ENCODE measurements around the gene SPRYD4.

Gene SPRYD4

DNA sequence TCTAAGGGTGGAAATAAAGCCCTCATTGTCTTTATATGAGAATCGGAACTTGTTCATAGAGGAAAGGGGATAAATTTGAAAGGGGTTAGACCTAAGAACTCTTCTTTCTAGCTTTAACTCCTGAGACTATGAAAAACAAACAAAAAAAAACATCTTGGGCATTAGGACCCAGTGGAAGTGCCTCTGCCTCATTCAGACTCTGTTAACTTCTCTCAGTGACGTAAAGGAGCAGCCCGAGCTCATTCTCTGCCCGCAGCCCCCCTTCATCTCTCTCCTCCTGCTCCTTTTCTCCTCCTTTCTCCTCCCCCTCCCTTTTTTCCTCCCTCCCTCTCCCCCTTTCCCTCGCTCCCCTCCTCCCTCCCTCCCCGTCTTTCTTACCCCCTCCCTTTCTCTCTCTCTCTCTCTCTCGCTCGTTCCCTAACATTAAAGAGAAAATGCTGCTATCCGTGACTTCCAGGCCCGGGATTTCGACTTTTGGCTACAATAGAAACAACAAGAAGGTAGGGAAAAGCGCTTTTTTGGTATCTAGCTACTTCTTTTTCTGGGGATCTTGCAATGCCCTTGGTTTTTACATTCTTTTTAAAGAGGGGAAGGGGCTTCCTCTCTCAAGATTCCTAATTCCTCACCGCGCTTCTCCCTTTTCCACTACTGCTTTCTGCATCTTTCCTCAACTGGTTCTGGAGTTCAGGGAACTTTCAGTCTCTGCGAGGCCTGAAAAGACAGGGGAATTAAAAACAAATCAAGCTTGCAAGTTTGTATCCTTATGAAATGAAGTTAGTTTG lies 53.4 kb downstream of the SPRYD4 start, which contains the start of gene RBMS2:
Gene RBMS2 (plus strand): TSS at position 231 of the 782 bp plus-strand sequence. CDS start 204 bp downstream, at position 435.
- H3K27me3 Mint-ChIP-seq = no peaks in the 10 kb centered on the region
- DNase-seq = no peak
- peak within 1 kb of the TSS; percentile 35 for H3K27ac Mint-ChIP-seq
- H3K36me3 Mint-ChIP-seq (ENCODE audit: low read depth) = no peaks in the 10 kb centered on the region
- H3K4me3 Mint-ChIP-seq = peak within 1 kb of the TSS; percentile 79
- H3K9me3 Mint-ChIP-seq = no peaks in the 10 kb centered on the region
- peaks cover 34% of the 10 kb centered on the region for H3K4me1 Mint-ChIP-seq (ENCODE audit: low read depth)

DNA sequence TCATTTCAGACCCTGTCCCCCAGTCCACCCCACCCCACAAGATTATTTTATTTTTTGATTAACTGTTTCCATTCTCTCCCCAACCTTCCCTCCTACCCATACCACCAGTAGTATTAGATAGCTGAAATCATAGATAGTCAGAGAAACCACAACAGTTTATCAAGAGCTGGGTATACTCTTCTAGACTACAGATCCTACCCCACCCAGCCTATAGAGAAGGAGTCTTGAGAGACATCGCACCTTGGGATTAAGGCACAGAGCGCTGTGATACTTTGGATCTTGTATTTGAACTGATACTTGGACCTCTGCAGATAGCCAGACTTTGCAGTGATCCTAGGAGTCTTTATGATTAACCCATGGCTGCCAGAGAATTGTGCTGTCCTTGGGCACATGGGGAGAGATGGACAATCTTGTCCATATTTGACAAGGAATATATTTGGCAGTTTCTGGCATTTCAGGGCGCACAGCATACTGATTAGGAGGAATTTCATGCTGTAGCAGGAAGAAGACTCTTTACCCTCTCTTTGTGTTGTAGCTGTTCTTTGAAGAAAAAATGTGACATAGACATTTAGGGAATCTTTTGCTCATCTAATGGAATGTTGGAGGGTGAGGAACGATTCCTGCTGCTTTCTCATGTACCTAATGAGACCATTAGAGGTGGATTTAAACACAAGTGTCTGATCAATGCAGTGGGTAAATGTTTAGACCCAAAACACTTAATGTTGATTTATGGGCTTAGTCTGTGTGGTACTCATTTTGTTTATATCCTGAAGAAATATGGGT lies 54.2 kb downstream of the SPRYD4 start:
- Mint-ChIP-seq H3K9me3 (no peaks in the 10 kb centered on the region), H3K27ac (peak overlapping the region; percentile 35), H3K36me3 (ENCODE audit: low read depth) (no peaks in the 10 kb centered on the region), H3K27me3 (no peaks in the 10 kb centered on the region), H3K4me3 (peak overlapping the region; percentile 79), H3K4me1 (ENCODE audit: low read depth) (peaks cover 34% of the 10 kb centered on the region)
- no peak for DNase-seq

DNA sequence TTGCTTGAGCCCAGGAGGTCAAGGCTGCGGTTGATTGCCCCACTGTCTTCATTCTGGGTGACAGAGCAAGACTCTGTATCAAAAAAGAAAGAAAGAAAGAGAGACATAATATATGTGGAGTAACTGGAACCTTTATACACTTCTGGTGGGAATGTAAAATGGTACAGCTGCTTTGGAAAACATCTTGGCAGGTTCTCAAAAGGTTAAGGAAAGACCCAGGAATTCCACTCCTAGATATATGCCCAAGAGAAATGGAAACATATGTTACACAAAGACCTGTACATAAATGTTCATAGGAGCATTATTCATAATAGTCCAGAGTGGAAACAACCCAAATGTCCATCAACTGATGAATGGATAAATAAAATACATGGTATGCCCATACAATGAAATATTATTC lies 60.5 kb downstream of the SPRYD4 start:
- Mint-ChIP-seq H3K9me3 (no peaks in the 10 kb centered on the region), H3K27ac (no peak overlapping the region)

More for the DNA sequence above, 60.5 kb downstream of the SPRYD4 start:
- H3K27me3 Mint-ChIP-seq = no peaks in the 10 kb centered on the region
- no peaks in the 10 kb centered on the region for H3K36me3 Mint-ChIP-seq (ENCODE audit: low read depth)
- no peak overlapping the region for H3K4me3 Mint-ChIP-seq
- DNase-seq = no peak
- H3K4me1 Mint-ChIP-seq (ENCODE audit: low read depth) = no peaks in the 10 kb centered on the region

Data from activated T-cell treated with anti-CD3 and anti-CD28 coated beads, Interleukin-2, amount 50 U/mL, for 24 hours (primary cell).